ENCODE data around the gene CHD1.

- TF ChIP-seq POLR2A (IDR thresholded peaks at IDR 0.05) (no peak), CTCF (IDR thresholded peaks at IDR 0.05) (no peak)
Observed at GRCh38 chr5:98975223-98975622, 46.4 kb upstream of the CHD1 start.

All from uterus (tissue), 2 donors.